Hematopoietic multipotent progenitor cell treated with erythropoietin and hydrocortisone succinate and interleukin-3 and kit ligand, for 6 days (in vitro differentiated cells): ENCODE measurements around the gene UBXN1.
A peak's percentile ranks its signal among the peaks of the same experiment; 100 is the strongest.
"Not testable (repeated sequence)": the region's sequence is repeated elsewhere in the genome, so short reads cannot be mapped to it uniquely, and the experiment has no call there.

Experiments
- DNase-seq: peaks from one replicate; pipeline ENCODE4 v3.0.0-alpha.2; 2015

UBXN1 gene

DNA sequence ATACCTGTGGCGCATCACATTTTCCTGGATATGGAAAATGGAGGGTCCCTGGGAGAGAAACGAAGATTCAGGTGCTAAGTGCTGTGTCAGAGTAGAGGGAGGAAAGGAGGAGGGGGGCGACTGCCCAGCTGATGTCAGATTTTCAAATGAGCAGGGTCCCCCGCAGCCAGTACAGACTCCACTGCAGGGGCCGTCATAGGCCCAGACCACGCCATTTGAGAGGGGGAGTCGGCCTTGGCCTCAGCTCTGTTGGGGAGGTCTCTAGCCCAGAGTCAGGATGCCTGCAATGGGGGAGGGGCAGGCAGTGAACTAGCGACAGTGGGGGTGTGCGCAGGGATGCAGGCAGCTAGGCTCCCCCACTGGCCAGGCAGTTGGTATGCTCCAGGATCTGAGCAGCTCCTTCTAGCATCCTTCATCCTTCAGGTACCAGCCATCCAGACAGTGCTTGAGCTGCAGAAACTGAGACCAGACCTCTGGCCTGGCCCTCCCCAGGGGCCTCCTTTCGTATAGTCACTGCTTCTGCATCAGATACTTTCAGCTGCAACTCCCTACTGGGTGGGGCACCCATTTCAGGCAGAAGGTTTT lies 28.5 kb upstream of the UBXN1 start, which contains the start of the genes BSCL2 and GNG3:
BSCL2 (minus strand) TSS at position 148 of the 585 bp plus-strand sequence. CDS start 229 bp downstream, outside the sequence.
GNG3 (plus strand) TSS at position 400 of the 585 bp plus-strand sequence. CDS start 620 bp downstream, outside the sequence.
- DNase-seq, result peak; percentile 24

DNA sequence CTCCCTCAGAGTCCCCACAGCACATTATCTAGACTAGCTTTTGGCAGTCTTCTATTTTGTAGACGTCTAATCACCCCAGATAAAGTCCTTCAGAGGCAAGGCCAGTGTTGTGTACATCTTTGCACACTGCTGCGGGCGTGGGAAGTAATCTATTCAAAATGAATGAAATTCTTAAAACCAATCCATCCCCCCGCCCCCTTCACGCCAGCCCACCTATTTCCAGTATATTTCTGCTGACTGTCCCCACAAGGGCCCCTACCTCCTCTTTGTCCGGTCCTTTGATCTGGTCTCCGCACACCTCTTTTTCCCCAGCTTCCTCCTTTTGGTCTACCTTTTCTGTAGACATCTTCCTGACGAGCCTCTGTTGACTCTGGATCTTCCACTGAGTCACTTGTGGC lies 28.0 kb upstream of the UBXN1 start:
- DNase-seq, result no peak

DNA sequence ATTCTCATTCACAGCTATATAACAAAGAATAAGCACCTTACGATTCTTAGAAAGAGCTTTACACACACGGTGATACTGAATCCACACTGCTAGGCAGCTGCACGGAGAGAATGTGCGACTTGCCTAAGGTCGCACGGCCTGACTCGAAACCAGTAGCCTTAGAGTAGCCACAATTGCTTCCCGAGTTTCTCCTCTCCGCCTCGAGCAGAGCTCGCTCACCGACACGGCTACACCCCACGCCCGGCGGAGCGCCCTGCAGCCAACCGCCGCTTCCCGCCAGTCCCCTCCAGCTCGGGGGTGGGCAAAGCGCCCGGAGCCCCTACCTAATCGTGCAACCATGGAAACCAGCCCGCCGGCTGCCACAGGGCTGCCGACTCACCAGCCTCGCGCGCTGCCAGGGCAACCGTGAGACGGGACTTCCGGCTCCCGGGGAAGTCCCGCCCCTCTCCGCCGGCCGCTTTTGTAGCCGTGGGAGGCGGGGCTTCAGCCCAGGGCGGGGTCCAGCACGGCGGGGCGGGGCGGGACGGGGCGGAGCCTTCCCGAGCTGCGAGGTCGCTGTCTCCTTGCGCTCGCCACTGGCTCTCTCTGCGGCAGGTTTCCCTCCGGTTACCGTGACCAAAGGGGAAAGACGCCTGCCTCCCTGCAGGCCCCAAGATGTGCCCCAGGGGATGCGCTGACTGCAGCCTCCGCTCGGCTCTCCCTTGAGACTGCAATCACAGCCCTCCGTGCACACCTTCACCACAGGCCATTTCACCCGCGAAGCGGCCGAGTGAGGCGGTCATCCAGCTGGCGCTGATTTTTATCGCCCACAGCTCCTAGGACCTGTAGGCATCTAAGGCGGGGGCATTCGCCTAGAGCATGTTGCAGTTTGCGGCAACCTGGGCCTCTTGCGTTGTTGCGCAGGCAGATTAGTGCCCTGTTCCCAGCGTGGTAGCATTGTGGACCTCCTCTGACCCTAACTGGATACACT lies 27.3 kb upstream of the UBXN1 start:
- DNase-seq, result peak; percentile 98

DNA sequence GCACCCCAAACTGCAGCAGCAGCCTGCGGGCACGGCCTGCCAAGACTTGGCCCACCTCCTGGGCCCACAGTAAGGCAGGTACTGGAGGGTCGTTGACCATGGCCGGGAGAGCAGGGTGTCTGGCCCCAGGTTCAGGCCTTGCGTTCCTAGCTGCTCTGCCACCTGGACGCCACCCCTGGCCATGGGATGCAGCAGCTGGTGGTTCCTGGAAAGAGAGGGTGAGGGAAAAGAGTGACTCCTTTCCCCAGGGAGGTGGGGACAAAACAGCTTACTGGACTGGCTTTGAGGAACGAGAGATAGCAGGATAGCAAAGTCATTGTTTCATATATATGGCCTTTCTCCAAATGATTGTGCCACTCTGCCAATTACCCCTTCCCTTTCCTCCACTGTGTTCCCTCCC lies 26.5 kb upstream of the UBXN1 start:
- peak; percentile 63 for DNase-seq

DNA sequence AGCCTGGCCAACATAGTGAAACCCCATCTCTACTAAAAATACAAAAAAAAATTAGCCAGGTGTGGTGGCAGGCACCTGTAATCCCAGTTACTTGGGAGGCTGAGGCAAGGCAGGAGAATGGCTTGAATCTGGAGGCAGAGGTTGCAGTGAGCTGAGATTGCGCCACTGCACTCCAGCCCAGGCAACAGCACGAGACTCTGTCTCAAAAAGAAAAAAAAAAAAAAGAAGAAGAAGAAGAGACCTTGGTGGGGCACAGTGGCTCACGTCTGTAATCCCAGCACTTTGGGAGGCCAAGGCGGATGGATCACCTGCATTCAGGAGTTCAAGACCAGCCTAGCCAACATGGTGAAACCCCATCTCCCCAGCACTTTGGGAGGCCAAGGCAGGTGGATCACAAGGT lies 25.0 kb upstream of the UBXN1 start:
- not testable (repeated sequence) for DNase-seq

DNA sequence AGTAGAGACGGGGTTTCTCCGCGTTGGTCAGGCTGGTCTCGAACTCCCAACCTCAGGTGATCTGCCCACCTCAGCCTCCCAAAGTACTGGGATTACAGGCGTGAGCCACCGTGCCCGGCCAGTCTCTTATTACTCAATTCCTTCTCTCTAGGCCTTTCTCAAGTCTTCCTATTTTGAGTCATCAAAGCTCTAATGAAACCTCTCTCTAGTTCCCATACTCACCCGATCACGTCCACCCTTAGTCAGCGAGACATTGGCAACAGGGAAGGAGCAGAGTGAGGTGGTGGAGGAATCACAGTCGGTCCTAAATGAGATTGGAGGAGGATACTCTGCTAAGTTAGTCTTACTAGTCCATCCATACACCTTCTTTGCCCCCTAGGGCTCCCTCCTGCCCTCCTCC lies 23.4 kb upstream of the UBXN1 start:
- DNase-seq, result no peak

DNA sequence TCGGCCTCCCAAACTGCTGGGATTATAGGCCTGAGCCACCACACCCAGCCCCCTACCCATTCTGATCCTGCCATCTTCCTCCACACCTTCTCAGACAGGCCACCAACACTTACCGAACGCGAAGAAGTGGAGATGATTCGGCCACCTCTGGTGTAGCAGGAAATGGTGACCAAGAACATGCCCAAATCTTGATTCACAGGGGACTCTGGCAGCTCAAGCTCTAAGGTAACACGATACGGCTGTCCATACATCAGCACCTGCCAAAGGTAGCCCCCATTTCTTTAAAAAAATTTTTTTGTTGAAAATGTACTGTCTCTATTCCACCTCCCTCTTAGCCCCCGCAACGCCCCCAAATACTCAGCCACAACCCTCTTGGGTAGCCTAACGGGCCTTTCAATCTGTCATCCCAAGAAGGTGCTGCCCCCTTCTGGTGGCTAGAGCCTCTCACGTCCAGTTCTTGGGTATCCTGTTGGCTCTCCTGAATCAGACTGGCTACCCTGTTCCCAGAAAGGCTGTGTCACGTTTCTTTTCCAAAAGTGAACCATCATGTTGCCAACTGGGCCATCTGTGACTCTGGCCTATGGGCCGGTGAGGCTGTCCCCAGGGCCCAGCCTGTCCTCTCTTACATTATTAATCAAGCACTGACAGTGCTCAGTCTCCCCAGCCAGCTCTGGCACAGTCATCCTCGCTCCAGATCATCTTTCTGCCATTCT lies 15.7 kb upstream of the UBXN1 start:
- peak; percentile 95 for DNase-seq

DNA sequence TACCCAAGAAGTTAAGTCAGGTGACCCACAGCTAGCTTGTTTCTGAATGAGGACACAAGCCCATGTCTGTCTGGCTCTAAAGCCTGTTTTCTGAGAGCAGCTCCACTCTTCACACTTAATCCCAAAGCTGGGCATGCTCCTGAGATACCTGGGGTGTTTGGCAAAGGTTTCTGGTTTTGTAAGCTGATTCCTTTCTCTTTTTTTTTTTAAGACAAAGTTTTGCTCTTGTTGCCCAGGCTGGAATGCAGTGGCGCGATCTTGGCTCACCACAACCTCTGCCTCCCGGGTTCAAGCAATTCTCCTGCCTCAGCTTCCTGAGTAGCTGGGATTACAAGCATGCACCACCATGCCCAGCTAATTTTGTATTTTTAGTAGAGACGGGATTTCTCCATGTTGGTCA lies 14.8 kb upstream of the UBXN1 start:
- peak; percentile 0 for DNase-seq

DNA sequence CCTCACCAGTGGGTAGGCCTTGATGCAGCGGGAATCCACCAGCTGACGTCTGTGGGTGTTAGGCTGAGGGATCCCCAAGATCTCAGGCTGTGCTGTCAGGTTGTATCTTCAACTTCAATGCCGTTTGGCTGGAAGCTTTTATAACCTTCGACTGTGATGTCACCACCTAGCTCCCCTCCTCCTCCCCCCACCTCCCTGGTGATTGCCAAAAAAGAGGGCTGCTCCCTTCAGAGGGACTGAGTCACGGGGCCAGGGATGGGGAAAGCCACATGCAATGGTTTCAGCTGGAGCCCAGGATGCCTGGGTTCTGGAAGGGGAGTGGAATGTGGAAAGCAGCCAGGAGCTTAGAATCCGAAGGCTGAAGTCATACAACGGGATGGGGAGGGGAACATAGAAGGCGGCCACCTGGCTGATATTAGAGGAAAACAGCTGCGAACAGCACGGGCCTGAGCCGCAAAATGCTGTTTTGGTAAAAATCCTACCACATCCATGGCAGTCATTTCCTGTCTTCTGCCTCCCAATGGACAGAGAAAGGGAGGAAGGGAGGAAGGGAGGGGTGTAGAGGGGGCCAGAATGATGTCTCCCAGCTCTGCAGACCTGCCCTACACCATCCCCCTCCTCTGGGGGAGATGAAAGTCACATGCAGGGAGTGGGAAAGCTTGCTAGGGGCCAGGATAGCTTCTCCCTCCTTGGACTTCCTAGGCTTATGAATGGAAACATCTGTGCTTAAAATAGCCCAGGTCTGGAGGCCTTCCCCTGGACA lies 10.7 kb upstream of the UBXN1 start, which contains the start of gene LRRN4CL:
LRRN4CL (minus strand) TSS at position 110 of the 763 bp plus-strand sequence. CDS start 1,022 bp downstream, outside the sequence.
- DNase-seq, result no peak

DNA sequence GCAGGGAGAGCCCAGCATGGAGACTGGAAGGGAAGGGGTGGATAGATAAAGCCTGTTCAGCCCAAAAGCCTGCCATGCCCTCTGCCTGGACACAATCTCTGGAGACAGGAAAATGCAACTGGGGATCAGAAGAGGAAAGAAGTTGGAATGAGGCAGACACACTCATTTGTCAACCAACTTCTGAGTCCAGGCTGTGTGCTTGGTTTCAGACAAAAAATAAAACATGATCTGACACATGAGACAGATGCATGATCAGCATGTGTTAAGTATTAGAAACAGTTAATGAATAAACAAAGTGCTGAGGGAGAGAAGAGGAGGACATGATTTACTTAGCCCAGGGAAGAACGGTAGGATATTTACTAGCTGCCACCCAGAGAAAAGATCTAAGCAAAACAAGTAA lies 9.6 kb upstream of the UBXN1 start:
- no peak for DNase-seq

DNA sequence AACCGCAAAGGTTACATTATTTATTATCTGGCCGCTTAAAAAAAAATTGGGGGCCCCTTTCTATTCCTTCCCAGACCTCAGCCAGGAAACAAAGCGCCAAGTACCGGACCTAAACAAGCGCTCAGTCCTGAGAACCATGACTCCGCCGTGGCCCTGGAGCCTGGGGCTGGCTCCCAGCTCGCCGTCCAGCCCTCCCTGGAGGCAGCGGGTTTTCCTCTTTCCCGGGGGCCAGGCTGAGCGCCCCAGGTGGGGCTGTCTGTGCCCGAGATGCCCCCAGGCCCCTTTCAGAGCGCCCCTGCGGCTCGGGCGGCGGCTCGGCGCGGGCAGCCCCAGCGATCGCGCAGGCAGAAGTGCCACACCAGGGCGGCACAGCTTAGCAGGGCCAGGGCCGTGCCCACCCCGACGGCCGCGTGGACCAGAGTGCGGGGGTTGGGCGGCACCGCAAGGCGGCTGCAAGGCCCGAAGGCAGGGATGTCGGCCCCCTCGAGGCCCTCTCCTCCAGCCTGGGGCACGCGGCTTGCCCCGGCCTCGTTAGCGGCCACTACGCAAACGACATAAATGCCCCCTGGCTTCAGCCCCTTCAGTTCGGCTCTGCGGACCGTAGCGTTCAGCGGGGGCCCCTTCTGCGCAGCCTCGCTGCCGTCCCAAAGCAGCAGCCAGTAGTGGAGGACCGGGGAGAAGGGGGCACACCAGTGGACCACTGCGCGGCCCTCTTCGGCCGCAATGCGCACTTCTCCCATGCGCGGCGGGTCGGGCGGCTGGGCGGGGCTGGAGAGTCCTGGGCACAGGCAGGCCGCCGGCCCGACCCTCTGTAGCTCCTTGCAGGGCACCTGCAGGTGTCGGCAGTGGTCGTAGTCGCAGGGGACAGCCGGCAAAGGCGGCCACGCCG lies 8.9 kb upstream of the UBXN1 start:
- no peak for DNase-seq

DNA sequence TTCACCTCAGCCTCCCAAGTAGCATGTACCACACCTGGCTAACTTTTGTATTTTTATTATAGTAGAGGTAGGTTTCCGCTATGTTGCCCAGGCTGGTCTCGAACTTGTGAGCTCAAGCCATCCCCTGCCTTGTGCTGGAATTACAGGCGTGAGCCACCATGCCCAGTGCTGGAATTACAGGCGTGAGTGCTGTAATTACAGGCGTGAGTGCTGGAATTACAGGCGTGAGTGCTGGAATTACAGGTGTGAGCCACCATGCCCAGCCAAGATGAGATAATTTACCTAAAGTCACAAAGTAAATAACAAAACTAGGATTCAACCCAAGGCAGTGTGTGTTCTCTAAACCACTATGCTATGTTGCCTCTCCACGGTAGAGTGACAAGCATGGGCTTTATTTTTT lies 3.6 kb upstream of the UBXN1 start:
- DNase-seq, result no peak

DNA sequence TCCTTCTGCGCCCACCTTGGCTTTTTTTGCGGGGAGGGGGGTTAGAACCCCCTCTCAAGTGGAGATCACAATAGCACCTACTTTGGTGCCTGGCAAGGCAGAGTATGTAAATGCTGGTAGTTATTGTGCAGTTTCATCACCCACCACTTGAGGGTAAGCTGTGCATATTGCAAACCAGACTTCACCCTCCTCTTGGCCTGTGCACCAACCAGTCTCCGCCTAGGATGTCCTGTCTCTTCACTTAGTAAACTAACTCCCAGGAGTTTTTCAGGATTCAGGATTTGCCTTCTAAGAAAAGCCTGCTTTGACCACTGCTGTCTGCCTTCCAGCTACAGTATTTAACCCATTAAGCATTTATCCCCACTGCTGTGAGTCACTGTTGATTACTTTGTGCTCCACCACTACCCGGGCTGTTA lies 2.0 kb upstream of the UBXN1 start:
- DNase-seq, result peak; percentile 91

DNA sequence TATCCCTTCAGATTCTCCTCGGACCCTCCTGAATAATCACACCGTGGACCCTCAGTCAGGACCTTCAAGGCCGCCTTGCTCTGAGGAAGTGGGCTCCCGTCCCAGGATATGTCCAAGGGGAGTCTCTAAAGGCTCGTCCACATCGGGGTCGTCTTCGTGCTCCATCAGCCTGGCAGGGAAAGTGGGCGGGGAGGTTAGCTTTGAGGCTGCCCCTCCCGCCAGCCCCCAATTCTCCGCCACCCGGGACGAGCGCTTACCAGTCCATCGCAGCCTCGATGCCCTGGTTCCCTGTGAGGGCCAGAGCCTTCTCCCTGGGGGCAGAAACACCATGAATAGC lies 472 bp downstream of the UBXN1 start:
- no peak for DNase-seq

DNA sequence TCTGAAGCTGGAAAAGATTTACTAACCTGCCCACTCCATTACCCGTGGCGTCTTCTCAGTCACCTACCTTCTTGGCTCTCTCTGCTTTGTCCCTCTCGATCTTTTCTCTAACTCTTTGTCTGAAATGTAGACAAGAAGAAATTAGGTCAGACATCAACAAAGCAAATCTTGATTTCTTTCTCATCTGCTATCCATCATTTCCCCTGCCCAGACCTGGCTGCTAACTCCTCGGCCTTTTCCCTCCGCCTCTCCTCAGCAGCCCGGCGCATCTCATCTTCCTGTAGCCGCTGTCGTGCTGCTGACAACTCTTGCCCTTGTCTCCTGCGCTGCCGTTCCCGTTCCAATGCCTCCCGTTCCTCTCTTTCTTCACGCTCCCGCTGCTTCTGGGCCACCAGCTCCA lies 1.2 kb downstream of the UBXN1 start:
- DNase-seq, result no peak

DNA sequence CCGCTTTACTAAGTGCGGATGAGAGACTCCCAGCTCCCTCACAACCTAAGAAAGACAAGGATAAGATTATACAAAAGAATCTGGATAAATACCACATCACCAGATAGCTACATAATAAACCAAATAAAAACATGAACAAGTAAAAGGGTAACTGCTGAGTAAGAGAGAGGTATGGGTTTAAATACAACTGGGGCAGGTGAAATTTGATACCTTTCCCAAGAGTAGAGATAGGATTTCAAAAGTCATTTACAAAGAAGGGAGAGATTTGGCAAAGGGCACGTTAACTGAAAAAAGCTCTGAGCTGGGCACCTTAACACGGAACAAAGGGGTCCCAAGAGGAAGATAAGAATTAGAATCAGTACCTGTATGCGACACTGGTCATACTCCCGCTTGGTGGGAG lies 1.7 kb downstream of the UBXN1 start:
- DNase-seq, result no peak

DNA sequence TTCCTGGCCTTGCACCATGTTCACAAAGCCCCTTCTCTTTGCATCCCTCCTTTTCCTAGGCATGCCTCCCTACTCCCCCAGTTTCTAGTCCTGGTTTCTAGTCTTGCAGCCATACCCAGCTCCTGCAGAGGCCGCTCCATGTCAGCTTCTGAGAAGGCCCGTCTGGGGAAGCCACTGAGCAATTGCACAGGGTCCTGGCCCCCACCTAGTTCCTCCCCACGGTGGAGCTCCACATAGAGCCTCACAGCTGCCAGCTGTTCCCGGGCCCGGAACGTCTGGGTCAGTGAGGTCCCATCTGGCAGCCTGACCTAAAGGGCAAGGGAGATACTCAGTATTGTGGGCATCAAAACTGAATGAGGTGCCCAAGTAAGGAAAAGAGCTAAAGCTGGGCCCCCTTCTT lies 2.2 kb downstream of the UBXN1 start:
- no peak for DNase-seq

DNA sequence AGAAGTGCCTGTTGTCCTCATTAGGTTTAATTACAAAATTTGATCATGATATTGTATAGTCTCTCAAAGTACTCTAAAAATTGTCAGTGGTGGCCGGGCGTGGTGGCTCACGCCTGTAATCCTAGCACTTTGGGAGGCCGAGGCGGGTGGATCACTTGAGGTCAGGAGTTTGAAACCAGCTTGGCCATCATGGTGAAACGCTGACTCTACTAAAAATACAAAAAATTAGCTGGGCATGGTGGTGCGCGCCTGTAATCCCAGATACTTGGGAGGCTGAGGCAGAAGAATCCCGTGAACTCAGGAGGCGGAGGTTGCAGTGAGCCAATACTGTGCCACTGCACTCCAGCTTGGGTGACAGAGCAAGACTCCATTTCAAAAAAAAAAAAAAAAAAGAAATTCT lies 3.5 kb downstream of the UBXN1 start:
- not testable (repeated sequence) for DNase-seq

DNA sequence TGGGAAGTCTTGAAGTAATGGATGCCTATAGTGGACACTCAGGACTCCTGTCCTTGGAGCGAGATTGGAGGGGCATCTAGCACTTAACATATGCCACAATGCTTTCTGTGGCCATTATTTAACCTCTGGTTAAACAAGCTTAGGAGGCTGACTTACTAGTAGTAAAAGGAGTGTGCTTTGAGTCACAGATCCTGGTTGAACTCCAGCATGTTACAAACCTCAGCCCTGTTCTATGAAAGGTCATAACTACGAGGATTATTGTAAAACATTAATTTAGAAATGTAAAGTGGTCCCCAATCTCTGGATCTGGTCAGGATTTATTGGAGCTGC lies 5.7 kb downstream of the UBXN1 start:
- no peak for DNase-seq

DNA sequence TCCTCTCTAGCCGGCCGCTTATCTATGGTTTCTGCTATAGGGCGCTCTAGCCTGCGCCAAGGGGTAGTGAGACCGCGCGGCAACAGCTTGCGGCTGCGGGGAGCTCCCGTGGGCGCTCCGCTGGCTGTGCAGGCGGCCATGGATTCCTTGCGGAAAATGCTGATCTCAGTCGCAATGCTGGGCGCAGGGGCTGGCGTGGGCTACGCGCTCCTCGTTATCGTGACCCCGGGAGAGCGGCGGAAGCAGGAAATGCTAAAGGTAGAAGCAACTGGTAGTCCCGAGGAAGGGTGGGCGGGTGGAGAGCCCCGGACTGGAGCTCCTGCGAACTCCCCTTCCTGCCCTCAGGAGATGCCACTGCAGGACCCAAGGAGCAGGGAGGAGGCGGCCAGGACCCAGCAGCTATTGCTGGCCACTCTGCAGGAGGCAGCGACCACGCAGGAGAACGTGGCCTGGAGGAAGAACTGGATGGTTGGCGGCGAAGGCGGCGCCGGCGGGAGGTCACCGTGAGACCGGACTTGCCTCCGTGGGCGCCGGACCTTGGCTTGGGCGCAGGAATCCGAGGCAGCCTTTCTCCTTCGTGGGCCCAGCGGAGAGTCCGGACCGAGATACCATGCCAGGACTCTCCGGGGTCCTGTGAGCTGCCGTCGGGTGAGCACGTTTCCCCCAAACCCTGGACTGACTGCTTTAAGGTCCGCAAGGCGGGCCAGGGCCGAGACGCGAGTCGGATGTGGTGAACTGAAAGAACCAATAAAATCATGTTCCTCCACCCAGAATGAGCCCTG lies 7.1 kb downstream of the UBXN1 start, which contains the start of the genes LBHD1 and UQCC3:
LBHD1 (minus strand) TSS at position 660 of the 782 bp plus-strand sequence. CDS start 2,236 bp downstream, outside the sequence.
UQCC3 (plus strand) TSS at position 66 of the 782 bp plus-strand sequence; CDS start at position 139, 73 bp downstream.
- peak; percentile 99 for DNase-seq

DNA sequence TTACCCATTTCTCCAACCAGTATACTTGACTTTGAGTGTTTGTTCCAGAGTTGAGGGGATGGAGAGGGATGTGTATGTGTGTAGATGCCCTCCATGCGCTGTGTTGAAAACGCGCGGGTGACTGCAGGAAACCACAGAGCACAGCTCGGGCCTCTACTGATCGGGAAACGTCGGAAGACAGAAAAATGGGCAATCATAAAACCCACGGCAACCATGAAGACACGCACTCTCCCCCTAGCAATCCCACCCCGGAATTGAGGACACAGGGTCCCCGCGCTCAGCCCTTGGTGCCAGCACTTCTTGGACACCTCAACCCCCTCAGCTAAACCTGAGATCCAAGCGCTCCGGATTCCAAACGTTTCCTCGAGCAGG lies 7.7 kb downstream of the UBXN1 start:
- DNase-seq, result no peak
